Stimulated activated CD4-positive, alpha-beta T cell treated with anti-CD3 and anti-CD28 coated beads, Interleukin-1b, Interleukin-23, amount 100 ng/mL, for 48 hours (primary cell): Measurements from ENCODE around the gene SNX24.
"Not testable (repeated sequence)": the region's sequence is repeated elsewhere in the genome, so short reads cannot be mapped to it uniquely, and the experiment has no call there.

Source experiments
- DNase-seq: peaks from one replicate; pipeline ENCODE4 v3.0.0-alpha.2; 2020

The SNX24 gene

DNA sequence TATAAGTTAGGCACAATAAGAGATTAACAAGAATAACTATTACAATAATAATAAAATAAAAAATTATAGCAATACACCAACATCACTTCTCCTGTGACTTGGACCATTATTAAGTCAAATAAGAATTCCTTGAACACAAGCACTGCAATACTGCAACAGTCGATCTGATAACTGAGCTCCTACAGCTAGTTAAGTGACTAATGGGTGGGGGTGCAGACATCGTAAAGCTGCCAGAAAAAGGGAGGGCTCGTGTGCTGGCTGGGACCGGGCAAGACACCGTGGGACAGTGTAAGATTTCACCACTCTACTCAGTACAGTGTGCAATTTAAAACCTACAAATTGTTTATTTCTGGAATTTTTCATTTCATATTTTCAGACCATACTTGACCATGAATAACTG is 78.8 kb downstream of the SNX24 start:
- DNase-seq: no peak

DNA sequence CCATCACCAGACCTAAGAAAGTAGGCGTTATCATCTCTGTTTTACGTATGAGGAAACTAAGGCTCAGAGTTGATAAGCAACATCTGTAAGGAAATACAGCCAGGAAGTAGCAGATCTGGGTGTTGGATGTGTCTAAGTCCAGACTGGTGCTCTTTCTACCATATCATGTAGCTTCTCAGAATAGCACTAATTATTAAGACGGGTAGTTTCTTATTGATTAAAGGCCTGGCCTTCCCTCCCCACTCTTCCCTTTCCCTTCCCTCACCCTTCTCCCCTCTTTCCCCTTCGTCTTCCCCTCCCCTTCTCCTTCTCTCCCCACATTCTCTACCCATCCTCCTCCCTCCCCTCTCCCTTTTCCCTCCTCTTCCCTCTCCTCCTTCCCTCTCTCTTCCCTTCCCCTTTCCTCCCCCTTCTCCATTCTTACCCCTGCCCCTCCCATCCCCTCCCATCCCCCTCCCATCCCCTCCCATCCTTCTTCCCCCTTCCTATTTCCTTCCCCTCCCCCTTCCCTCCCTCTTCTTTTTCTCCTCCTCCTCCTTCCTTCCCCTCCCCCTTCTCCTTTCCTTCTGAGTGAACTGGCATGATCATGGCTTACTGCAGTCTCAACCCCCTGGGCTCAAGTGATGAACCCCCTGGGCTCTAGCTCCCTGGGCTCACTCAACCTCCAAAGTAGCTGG is 79.4 kb downstream of the SNX24 start:
- no peak for DNase-seq

DNA sequence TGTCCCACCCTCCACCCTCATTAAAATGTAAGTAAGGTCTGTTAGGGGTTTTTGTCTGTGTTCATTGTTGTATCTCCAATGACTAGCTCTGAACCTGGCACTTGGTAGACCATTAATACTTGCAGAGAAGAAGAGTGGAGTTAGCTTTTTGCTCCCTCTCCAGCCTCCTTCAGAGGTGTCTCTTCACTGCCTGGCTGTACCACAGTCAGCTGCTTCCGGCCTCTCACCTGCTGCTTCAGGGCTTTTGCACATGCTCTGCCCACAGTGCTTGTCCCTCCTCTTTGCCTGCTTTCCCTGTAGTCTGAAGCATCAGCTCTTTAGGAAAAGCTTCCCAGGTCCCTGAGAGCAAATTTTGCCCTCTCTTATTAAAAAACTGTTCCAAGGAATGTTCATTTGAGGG is 83.6 kb downstream of the SNX24 start:
- DNase-seq: no peak

DNA sequence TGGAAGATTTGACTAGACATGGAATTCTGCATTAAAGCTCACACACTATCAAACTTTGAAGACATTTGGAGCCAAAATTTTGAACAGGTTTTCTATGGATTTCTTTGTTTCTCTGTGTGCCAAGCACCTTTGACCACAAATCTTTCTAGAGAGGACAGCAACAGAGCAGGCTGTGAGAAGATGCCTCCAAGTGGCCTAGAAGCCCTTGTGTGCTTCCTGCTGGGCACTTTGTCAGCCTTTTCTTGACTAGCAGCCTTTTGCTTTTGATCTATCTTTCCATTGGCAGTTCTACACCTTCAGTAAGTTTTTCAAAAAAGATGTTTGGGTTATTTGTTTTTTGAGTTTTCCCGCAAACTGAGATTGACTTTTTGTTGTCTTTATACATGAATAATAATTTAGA is 84.6 kb downstream of the SNX24 start:
- DNase-seq: no peak

DNA sequence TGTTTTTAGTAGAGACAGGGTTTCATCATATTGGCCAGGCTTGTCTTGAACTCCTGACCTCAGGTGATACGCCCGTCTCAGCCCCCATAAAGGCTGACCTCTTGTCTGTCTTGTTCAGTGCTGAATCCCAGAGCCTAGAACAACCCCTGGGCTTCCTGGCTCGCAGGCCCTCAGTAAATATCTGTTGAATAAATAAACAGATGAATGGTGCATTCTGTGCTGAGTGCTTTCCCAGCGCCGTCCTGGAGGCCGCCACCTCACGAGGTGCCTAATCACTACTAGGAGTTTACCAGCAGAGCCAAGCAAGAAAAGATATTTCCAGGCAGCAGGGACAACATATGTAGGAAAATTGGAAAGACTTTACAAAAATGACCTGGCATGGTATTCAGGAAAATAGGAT is 88.5 kb downstream of the SNX24 start:
- no peak for DNase-seq

DNA sequence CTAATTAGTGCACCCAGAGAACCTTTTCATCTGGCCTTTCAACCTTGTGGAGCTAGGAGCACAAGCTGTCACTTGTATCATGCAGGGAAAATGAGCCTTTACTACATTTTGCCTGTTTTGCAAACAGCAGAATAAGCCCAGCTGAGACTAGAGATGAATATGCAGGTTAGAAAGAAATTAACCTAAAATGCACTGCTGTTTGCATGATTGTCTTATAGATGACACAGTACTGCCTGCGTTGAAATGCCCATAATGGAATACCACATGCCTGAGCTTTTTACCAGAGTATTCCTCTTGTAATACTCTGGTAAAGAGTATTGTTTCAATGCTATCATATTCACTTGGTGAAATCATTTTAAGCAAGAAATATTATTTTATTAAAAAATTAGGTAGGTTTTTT is 90.7 kb downstream of the SNX24 start:
- DNase-seq: no peak

DNA sequence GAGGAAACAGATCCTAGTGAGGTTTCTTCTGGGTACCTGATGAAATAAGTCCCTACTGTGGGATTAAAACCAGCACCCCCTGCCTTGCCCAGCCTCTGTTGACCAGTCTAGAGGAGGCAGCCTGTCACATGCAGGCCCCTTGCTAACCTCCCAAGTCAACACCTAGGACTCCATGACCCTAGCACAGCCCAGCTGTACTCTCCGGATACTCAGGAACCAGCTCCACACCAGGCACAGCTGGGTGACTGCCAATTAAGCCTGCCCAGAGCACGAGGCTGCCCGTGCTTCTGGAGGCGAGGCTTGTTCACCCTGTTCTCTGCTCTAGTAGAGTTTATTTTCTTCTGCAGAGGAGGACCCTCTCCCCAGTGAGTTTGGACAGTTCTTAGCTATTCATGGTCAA is 92.5 kb downstream of the SNX24 start:
- no peak for DNase-seq

DNA sequence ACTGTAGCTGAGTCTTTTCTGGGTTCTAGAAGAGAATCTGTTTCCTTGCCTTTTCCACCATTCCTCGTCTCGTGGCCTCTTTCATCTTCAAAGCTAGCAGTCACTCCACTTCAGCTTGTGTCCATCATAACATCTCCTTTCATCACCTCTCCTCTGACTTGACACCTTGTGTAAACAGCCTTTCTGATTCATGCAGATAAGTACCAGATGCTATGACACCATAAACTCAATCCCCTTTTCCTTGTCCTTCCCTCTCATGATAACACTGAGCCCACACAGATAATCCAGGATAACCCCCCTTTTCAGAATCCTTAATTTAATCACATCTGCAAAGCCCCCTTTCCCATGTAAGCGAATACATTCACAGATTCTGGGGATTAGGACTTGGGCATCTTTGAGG is 95.5 kb downstream of the SNX24 start:
- no peak for DNase-seq

DNA sequence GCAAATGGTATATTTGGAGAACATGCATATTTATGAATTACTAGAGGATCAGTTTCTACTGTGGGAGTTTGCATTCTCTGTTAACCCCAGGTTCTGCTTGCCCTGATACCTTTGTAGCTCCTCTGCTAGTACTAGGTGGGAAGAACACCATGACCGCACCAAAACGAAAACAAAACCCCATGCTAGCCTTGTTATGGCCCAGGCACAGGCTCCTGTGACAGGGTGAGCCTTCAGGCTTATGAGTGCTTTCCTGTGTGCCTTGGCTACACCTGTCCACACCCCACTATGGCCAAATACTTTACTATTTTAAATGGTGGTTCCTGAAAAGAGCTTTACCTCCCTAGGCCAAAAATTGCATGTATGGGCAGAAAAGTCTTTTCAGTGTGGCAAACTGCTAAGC is 96.3 kb downstream of the SNX24 start:
- no peak for DNase-seq

DNA sequence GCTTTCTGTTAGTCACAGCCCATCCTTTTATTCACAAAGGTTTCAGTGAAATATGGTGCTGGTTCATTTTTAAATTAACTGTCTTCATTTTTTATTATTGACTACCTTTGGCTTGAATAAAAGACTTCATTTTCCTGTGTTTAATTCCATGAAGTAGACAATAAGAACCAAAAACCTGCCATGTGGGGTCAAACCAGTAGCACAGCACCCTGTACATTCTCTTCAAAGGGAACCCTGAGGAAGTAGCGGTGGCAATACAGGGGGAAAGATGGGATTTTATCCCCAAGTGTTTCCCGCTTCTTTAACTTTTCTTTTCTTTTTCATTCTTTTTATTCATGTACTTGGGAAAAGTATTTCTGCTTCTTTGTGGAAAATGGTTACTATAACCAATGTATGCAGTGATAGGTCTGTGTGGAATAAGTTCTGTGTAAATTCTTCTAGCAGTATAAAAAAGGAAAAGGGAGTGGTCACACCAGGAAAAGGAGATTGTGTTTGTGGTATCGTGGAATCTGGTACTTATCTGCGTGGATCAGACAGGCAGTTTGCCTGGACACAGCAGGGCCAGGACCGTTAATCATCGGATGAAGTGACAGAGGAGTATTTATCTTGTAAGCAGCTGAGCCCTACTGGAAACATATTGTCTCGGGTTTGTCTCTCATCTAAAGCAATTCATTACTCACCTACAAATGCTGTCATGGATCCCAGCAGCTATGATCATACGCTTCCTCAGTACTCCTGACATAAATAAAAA is 96.9 kb downstream of the SNX24 start:
- no peak for DNase-seq

DNA sequence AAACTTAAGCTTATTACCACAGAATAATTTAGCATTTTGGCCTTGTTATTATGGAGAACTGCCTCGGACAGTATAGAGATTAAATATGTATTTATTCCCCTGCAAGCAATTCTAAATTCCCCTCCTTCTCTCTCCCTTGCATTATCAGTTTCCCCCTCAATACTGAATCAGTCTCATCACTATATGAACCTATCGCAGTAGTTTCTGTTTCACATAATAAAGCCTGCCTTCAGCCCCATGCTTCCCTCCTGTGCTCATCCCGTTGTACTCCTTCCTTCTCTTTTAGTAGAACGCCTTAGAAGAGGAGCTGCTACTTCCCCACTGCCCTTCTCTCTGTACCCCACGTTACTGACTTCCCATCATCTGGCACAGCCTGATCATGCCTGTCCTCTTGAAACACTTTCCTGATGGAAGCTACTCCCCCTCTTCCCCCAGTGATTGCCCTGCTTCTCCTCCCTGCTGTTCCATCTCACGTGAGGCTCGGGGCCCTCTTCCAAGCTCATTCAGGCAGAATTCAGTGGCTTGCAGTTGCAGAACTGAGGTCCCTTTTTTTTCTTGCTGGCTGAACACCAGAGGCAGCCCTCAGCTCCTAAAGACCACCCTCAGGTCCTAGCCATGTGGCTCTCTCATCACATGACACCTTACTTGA is 97.8 kb downstream of the SNX24 start:
- DNase-seq: no peak

DNA sequence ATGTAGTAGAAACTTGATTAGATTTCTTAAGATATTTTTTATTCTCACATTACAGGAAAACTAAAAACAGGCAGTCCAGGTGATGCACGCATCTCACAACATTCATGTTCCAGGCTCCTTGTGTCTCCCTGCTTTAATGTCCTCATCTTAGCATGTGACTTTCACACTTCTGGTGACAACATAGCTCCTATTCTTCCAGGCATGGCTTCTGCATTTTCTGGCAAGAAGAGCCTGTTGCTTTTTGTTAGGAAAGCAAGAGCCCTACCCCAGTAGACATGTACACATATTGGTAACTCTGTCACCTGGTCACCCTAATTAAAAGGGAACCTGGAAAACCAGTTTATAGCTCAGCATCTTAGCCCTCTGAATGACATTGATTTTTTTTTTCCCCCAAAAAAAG is 98.6 kb downstream of the SNX24 start:
- no peak for DNase-seq

DNA sequence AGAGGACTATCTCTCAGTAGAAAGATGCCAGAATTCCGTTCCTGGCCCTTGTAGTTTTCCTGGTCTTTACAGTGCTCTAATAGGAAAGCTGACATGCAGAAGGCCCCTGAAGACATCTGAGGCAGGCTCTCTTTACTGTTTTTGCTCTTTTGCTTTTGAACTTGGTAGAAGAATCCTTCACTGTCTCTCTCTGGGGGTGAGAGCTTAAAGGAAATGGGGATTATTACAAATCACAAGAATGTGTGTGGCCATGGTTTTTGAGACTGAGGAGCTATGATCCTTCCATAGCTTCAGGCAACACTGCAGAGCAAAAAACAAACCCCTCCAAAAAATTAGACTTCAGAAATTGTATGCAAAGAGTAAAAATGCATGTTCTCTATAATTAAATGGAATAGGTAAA is 102.0 kb downstream of the SNX24 start:
- DNase-seq: no peak

DNA sequence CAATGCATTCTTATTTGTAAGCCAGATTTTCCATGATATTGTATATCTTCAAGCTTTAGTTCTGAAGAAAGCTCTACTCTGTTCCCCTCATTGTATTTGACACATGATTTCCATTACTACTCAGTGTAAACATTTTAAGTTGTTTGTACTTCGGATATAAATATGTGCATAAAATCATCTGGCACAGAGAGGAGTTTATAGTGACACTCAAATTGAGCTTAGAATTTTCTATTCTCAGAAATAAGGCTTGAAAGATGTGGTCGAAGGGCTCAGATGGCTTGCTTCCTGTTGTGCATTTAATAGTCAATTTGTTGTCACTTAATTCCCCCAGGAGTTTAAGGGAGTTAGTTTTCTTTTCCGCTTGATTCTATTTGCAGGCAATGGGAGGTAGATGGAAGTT is 102.4 kb downstream of the SNX24 start:
- no peak for DNase-seq

DNA sequence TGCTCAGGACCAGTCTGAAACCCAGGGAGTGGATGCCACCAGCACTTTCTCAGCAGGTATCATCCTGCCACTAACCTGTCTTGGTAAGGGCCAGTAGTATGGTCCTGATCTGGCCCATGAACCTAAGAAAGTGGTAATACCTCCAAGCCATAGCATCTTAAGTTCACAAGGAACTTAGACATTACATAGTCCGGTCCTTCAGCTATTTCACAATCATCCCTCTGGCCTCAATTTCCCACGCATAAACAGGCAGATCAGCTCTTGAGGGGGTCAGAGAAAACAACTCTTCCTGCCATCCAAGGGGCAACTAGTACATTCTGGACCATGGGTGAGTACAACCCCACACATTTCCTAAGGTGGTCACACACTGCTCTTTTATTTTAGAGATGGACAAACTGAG is 102.9 kb downstream of the SNX24 start:
- DNase-seq: no peak

DNA sequence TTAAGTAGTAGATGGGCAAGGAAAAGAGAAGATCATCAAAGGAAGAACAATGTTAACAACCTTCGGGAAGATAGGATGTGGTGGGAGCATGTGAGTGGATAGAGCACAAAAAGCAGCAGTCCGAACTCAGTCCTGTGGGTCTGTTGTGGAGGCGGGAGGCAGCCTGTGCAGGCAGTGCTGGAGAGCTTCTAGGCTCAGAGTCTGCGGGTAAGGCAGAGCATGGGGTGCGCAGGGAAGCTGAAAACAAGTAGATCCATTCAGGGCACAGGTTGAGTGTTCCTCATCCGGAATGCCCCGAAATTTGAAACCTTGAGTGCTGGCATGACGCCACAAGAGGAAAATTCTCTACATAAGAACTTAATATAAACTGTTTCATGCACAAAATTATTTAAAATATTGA is 106.2 kb downstream of the SNX24 start:
- no peak for DNase-seq

DNA sequence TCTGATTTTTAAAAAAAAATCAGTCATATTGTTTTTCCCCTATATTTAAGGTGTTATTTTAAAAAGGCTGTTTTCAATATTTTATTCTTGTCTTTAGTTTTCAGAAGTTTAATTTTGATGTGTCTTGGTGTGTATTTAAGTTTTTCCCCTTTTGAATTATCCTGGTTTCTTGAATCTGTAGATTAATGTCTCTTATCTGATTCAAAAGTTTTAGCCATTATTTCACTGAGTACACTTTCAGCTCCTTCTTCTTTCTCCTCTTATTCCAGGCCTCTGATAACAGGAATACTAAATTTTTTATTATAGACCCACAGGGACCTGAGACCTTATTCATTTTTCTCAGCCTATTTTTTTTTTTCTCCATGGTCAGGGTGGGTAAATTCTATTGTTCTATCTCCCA is 109.3 kb downstream of the SNX24 start:
- no peak for DNase-seq

DNA sequence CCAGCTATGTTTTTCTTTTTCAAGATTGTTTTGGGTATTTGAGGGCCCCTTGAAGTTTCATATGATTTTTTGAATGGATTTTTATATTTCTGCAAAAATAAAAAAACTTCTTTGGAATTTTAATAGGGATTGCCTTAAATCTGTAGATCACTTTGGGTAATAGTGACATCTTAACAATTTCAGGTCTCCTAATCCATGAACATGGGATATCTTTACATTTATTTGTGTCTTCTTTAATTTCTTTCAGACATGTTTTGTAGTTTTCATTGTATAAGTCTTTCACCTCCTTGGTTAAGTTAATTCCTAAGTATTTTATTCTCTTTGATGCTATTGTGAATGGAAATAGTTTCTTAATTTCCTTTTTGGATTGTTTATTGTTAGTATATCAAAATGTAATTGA is 112.0 kb downstream of the SNX24 start:
- DNase-seq: no peak

DNA sequence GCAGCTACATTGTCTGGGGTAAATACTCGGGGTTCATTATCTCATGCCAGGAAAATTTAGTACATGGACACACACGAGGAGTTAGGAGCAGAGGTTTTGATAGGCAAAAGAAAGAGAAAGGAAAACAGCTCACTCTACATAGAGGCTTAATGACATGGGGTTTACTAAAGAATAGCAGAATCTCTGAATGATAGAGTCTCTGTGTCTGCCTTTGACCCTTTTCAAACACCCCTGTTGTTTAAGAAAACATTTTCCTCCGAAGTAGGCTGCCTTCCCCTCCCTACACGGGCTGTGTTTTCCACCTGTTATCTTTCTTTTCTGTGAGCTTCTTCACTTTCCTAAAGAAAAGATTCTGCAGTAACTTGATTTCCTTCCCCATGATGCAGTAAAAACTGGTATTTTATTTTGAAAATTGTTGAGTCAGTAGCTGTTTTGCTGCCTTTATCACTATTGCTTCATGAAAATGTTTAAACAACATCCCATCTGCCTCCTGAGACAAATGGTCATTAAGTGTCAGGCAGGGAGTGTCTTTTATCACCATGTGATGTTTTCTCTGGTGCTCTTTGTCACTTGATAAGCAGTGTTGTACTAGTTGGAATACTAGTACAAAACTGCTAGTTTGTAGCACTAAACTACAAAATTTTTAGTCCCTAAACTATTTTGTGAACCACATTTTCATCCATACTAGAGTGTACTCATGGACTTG is 114.5 kb downstream of the SNX24 start:
- DNase-seq: no peak

DNA sequence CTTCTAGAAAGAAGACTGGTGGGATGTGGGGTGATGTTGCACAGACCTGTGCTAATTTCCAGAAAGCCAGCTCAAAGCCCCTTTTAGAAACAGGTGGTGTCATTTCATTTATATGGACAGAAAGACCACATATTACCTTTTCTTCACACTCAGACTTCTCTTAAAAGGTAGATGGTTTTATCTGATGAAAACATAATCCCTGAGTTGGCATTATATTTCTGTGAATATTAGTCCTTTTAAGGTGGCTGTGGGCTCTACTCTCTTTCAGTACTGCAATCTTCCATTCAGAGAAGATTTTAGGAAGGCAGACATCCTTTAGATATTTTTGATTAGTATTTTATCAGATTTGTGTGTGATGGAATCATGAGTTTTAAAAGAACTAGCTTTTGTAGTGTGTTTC is 117.9 kb downstream of the SNX24 start:
- no peak for DNase-seq

DNA sequence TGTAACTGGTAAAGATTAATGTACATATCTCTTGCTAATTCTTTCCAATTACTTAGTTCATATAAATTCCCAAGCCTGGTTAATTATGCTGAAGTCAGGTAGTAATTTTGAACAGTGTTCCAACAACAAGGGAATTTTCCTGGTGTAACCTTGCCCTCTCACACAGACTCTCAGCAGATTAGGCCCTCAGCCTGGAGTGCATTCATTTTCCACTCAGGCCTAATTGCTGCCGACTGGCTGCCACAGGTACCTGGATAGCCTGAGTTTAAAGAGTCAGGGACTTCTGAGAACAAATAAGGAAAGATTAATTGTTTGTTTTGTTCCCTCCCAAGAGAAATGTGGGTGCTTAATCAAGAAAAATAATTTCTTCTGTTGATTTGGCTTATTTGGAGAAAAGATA is 119.7 kb downstream of the SNX24 start:
- DNase-seq: no peak

DNA sequence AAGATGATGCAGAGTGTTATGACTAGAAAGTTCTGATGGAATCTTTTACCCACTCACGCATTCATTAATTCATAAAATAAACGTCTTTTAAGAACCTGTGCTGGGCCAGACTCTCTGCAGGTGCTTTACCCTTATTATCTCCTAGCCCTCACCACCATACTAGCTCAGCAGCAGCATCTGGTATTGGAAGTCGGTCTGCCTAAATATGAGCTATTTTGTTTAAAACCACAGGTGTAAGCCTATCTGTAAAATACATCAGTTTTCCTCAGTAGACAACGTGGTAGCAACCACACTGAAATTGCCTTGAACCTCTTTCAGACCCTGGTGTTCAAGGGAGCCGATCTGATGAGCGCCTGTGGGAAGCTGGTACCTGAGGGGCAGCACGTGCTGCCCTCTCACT is 121.7 kb downstream of the SNX24 start:
- DNase-seq: no peak

DNA sequence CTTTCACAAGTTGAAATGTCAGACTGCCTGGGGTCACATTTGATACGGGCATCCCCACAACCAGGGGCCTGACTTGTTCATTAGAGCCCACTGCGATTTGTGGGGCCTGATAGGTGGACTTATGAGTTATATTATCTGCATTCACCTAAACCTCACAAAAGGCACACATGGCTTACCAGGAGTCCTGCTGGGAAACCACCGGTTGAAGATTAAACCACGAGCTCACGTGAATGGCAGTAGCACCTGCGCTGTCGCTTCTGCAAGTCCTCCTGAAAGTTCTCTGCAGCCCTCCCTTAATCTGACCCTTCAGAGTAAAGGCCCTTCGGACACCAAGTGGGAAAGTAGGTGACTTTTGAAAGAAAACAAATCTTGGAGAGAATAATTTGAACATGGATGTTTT is 122.2 kb downstream of the SNX24 start:
- DNase-seq: no peak

DNA sequence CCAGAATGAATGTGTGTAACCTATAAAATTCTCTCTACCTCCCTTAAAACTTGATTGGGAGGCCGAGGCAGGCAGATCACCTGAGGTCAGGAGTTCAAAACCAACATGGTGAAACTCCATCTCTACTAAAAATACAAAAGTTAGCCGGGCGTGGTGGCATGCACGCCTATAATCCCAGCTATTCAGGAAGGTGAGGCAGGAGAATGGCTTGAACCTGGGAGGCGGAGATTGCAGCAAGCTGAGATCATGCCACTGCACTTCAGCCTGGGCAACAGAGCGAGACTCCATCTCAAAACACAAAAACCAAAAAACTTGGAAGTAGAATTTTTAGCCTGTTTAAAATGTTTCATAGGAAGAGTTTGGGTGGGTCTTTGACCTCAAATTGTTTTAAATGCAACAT is 122.6 kb downstream of the SNX24 start:
- not testable (repeated sequence) for DNase-seq
